Measurements from ENCODE around the gene HSPA12B. TPM values are rescaled to one million over a fixed set of nuclear protein-coding genes. Genes with fewer than 3 reads are reported as not detected.

HSPA12B gene
- total RNA-seq, 1 experiment from 2014 or later = 0.21 TPM

GRCh38 chr20:3739926-3740451 is 7.5 kb downstream of the HSPA12B start:
- in situ Hi-C loops (cut with HindIII; ENCODE audit: low pct_unique_long_range_greater_than_20kb, low sequenced_read_pairs) (no loop called here), intact Hi-C loops (cut with micrococcal nuclease; ENCODE audit: unreplicated experiment) (loop anchor here (10.0 kb wide), 1 partner anchor 65 kb away; no protein-coding TSS in a partner anchor)
- H3K9me3 ChIP-seq (ENCODE audit: control insufficient read depth, insufficient read depth, low read depth, low read length) = no peaks in the 10 kb centered on the region
- CTCF ChIA-PET = no interaction called here
- H3K4me3 ChIP-seq (ENCODE audit: low read depth in 2 of 2, low read length in 2 of 2) = no peak overlapping the region
- peaks cover 6% of the 10 kb centered on the region for H3K4me1 ChIP-seq (ENCODE audit: control insufficient read depth, insufficient read depth, low read length)
- DNase-seq (ENCODE audit: low read depth, low spot score) (no peak), ATAC-seq (peak; percentile 19; the same call in 1 of the 2 replicates)
- H3K27ac ChIP-seq (ENCODE audit: low read length) = no peak overlapping the region
- POLR2A ChIA-PET = interaction anchor here (0.6 kb wide), 1 partner anchor 51 kb away, joined by 3 read pairs; no protein-coding TSS in a partner anchor
- no TSS peak for BruUV-seq (replicated peaks)
- TF ChIP-seq TCF7L2 (IDR thresholded peaks at IDR 0.05; ENCODE audit: low read depth, low read length) (no peak), SIN3A (IDR thresholded peaks at IDR 0.05; ENCODE audit: borderline replicate concordance, insufficient read depth, low read depth, low read length) (no peak), REST (IDR thresholded peaks at IDR 0.05; ENCODE audit: insufficient read depth in 1 of 2, low read depth in 2 of 2, low read length in 1 of 2) (no peak)
- no peaks in the 10 kb centered on the region for H3K27me3 ChIP-seq (ENCODE audit: control insufficient read depth, insufficient read depth, low read length)
- no peaks in the 10 kb centered on the region for H3K36me3 ChIP-seq (ENCODE audit: control insufficient read depth, insufficient read depth, low read length)

- H3K27me3 ChIP-seq (ENCODE audit: control insufficient read depth, insufficient read depth, low read length) = no peaks in the 10 kb centered on the region
- TF ChIP-seq SIN3A (IDR thresholded peaks at IDR 0.05; ENCODE audit: borderline replicate concordance, insufficient read depth, low read depth, low read length) (no peak), REST (IDR thresholded peaks at IDR 0.05; ENCODE audit: insufficient read depth in 1 of 2, low read depth in 2 of 2, low read length in 1 of 2) (no peak), CTCF (IDR thresholded peaks at IDR 0.05) (no peak), TCF7L2 (IDR thresholded peaks at IDR 0.05; ENCODE audit: low read depth, low read length) (no peak), POLR2AphosphoS5 (IDR thresholded peaks at IDR 0.05; ENCODE audit: low read depth, low read length) (no peak)
- DNase-seq (ENCODE audit: low read depth, low spot score) = no peak
- ChIA-PET POLR2A (interaction anchor here (0.6 to 0.7 kb wide), 2 partner anchors 46 to 379 kb away, joined by 3 to 6 read pairs; no protein-coding TSS in a partner anchor), CTCF (no interaction called here)
- no peak for ATAC-seq
- BruUV-seq (replicated peaks) = no TSS peak
- H3K9me3 ChIP-seq (ENCODE audit: control insufficient read depth, insufficient read depth, low read depth, low read length) = no peaks in the 10 kb centered on the region
- H3K27ac ChIP-seq (ENCODE audit: low read length) = no peak overlapping the region
- intact Hi-C loops (cut with micrococcal nuclease; ENCODE audit: unreplicated experiment) (loop anchor here (10.0 kb wide), 1 partner anchor 66 kb away; no protein-coding TSS in a partner anchor), in situ Hi-C loops (cut with HindIII; ENCODE audit: low pct_unique_long_range_greater_than_20kb, low sequenced_read_pairs) (no loop called here)
- H3K4me3 ChIP-seq (ENCODE audit: low read depth in 2 of 2, low read length in 2 of 2) = no peak overlapping the region
- H3K36me3 ChIP-seq (ENCODE audit: control insufficient read depth, insufficient read depth, low read length) = no peaks in the 10 kb centered on the region
- H3K4me1 ChIP-seq (ENCODE audit: control insufficient read depth, insufficient read depth, low read length) = peaks cover 6% of the 10 kb centered on the region
Measured at GRCh38 chr20:3740615-3741301, 8.3 kb downstream of the HSPA12B start.
